A549 (cell line): ENCODE results near the gene PNMA1. TPM values are rescaled to one million over a fixed set of nuclear protein-coding genes. Genes with fewer than 3 reads are reported as not detected.

Source experiments
- ATAC-seq, 2 experiments: fragments of 200-7000 bp in 1 of 2; fragments of >200 bp in 1 of 2; cut with Nextera tagmentation in 1 of 2; cut with Tn5 transposase in 1 of 2; 3 replicates each; pipeline versions ENCODE4 v1.8.0 to v1.9.1; 2018 to 2020; ENCODE audit warnings: mild to moderate bottlenecking in 1 of 2, moderate library complexity in 1 of 2
- CTCF ChIA-PET: fragments of 300-600 bp; sonication (Branson Sonifier 250); formaldehyde crosslinking; extraction: SDS; loops from one replicate; lab custom pipeline; 2021; ENCODE audit warnings: antibody characterized with exemption, inconsistent platforms; lab: Yijun Ruan, JAX
- POLR2A ChIA-PET: fragments of 350-600 bp; formaldehyde crosslinking; extraction: SDS; loops from one replicate; lab custom pipeline; 2021; ENCODE audit warnings: antibody characterized with exemption, inconsistent platforms; lab: Yijun Ruan, JAX
- DNase-seq, 2 experiments: peaks; one replicate each; pipeline versions ENCODE4 v3.0.0 to v3.0.0-alpha.2; 2011 to 2016; ENCODE audit warnings: low read depth in 1 of 2, low spot score in 1 of 2
- FAIRE-seq: peaks from 2 replicates; lab custom pipeline; 2011; peaks lifted over from hg19 to GRCh38; lab: Jason Lieb, UNC
- H3K27ac ChIP-seq, 2 experiments: fragments of >200 bp; sonication (Bioruptor Twin); formaldehyde crosslinking; 3 replicates each; pipeline ENCODE4 v1.5.1; 2016 to 2017
- H3K4me1 ChIP-seq: fragments of >200 bp; sonication (Bioruptor Twin); formaldehyde crosslinking; 3 replicates; pipeline ENCODE4 v1.6.1; 2016
- H3K4me2 ChIP-seq: fragments of >200 bp; sonication (Bioruptor Twin); formaldehyde crosslinking; 3 replicates; pipeline ENCODE4 v1.6.1; 2016
- H3K4me3 ChIP-seq: fragments of >200 bp; sonication (Bioruptor Twin); formaldehyde crosslinking; 3 replicates; pipeline ENCODE4 v1.5.1; 2016
- H3K9me3 ChIP-seq: fragments of >200 bp; sonication (Bioruptor Twin); formaldehyde crosslinking; 3 replicates; pipeline ENCODE4 v1.6.1; 2016
- BHLHE40 ChIP-seq: IDR thresholded peaks from 2 replicates; pipeline ENCODE4 v1.6.1; 2012; ENCODE audit warnings: low read depth, low read length, inconsistent platforms
- CEBPB ChIP-seq, 2 experiments: fragments of >200 bp in 1 of 2; sonication (Bioruptor Twin) in 1 of 2; formaldehyde crosslinking in 1 of 2; IDR thresholded peaks; 2 replicates each; pipeline ENCODE4 v1.6.1; 2012 to 2016
- CHD2 ChIP-seq: fragments of 150-350 bp; IDR thresholded peaks from 2 replicates; pipeline ENCODE4 v1.6.1; 2014; ENCODE audit warnings: low read length; ENCODE audit not compliant: partially characterized antibody
- CHD4 ChIP-seq: fragments of 200-600 bp; sonication (generic); IDR thresholded peaks from 2 replicates; pipeline ENCODE4 v1.6.1; 2016; ENCODE audit warnings: antibody characterized with exemption, mild to moderate bottlenecking, borderline replicate concordance
- EHF ChIP-seq: fragments of 250-450 bp; sonication (Bioruptor Pico); IDR thresholded peaks from 2 replicates; pipeline ENCODE4 v1.5.0; 2020; ENCODE audit warnings: mild to moderate bottlenecking
- EP300 ChIP-seq, 2 experiments: fragments of >200 bp; sonication (Bioruptor Twin); formaldehyde crosslinking; IDR thresholded peaks; 2 replicates in 1 of 2; 3 replicates in 1 of 2; pipeline ENCODE4 v1.6.1; 2016 to 2017
- FOSL2 ChIP-seq, 2 experiments: fragments of 450-650 bp in 1 of 2; fragments of >200 bp in 1 of 2; sonication (Bioruptor Twin) in 1 of 2; formaldehyde crosslinking; IDR thresholded peaks; 2 replicates each; pipeline versions ENCODE4 v1.5.0 to v1.6.1; 2016 to 2020; ENCODE audit warnings: mild to moderate bottlenecking in 1 of 2, moderate library complexity in 1 of 2
- FOXS1 ChIP-seq: fragments of 250-450 bp; sonication (Bioruptor Pico); IDR thresholded peaks from 2 replicates; pipeline ENCODE4 v1.5.0; 2020; ENCODE audit warnings: mild to moderate bottlenecking, moderate library complexity
- MAFK ChIP-seq: fragments of 450-650 bp; IDR thresholded peaks from 2 replicates; pipeline ENCODE4 v1.6.1; 2014; ENCODE audit not compliant: partially characterized antibody
- MAZ ChIP-seq: fragments of 150-350 bp; IDR thresholded peaks from 2 replicates; pipeline ENCODE4 v1.6.1; 2014; ENCODE audit warnings: antibody characterized with exemption, low read depth, low read length, borderline replicate concordance
- MYC ChIP-seq: IDR thresholded peaks from 2 replicates; pipeline ENCODE4 v1.6.1; 2012; ENCODE audit warnings: mild to moderate bottlenecking, inconsistent platforms, low read length, improper control_type of control experiment, borderline replicate concordance
- NR3C1 ChIP-seq: fragments of >200 bp; sonication (Bioruptor Twin); formaldehyde crosslinking; IDR thresholded peaks from 3 replicates; pipeline ENCODE4 v1.6.1; 2017
- POLR2AphosphoS2 ChIP-seq: conservative IDR thresholded peaks from 2 replicates; pipeline ENCODE4 v1.6.1; 2012; ENCODE audit warnings: low read length, improper control_type of control experiment, inconsistent platforms
- RCOR1 ChIP-seq: fragments of 150-350 bp; IDR thresholded peaks from 2 replicates; pipeline ENCODE4 v1.6.1; 2014; ENCODE audit warnings: antibody characterized with exemption, low read length, low read depth
- RFX5 ChIP-seq: fragments of 450-650 bp; IDR thresholded peaks from 2 replicates; pipeline ENCODE4 v1.7.1; 2014; ENCODE audit warnings: antibody characterized with exemption, mild to moderate bottlenecking, moderate library complexity
- SMC3 ChIP-seq: fragments of >200 bp; sonication (Bioruptor Twin); formaldehyde crosslinking; IDR thresholded peaks from 3 replicates; pipeline ENCODE4 v1.6.1; 2018; ENCODE audit warnings: inconsistent platforms
- SREBF2 ChIP-seq: fragments of 450-650 bp; IDR thresholded peaks from 2 replicates; pipeline ENCODE4 v1.6.1; 2014; ENCODE audit warnings: mild to moderate bottlenecking, moderate library complexity
- TFCP2L1 ChIP-seq: fragments of 250-450 bp; sonication (Bioruptor Pico); IDR thresholded peaks from 2 replicates; pipeline ENCODE4 v1.5.0; 2021; ENCODE audit warnings: mild to moderate bottlenecking
- TP53 ChIP-seq: fragments of 250-450 bp; sonication (Bioruptor Pico); IDR thresholded peaks from 2 replicates; pipeline ENCODE4 v1.5.0; 2021; ENCODE audit warnings: mild to moderate bottlenecking, moderate library complexity
- ZSCAN20 ChIP-seq: fragments of 250-450 bp; sonication (Bioruptor Pico); IDR thresholded peaks from 2 replicates; pipeline ENCODE4 v1.8.0; 2022; ENCODE audit warnings: mild to moderate bottlenecking, moderate library complexity
- WGBS: methylation state at CpG from one replicate; pipeline ENCODE4 v1.1.6; 2017; ENCODE audit errors: missing lambda C conversion rate; 5-methylcytosine and 5-hydroxymethylcytosine counted together
- polyA plus RNA-seq, 4 experiments: library from polyadenylated mRNA; depleted of rRNA in 3 of 4; stranded (reverse); fragments of >200 nt; fragmentation: RNase III in 1 of 4; extraction: RNeasy Plus Mini Kit Qiagen cat#74134 plus additional on column Dnase treatment in 1 of 4; gene quantifications; 2 replicates in 3 of 4; 3 replicates in 1 of 4; pipeline ENCODE4 v1.2.3, GENCODE V29; 2011 to 2017
- TF ChIP-seq, protein P1 (sequence below): fragments of 250-450 bp; sonication (Bioruptor Pico); IDR thresholded peaks from 2 replicates; pipeline ENCODE4 v1.5.0; 2020; ENCODE audit warnings: low read depth, mild to moderate bottlenecking, moderate library complexity
- TF ChIP-seq, protein P2 (sequence below): IDR thresholded peaks from 2 replicates; pipeline ENCODE4 v1.6.1; 2012; ENCODE audit warnings: low read depth, borderline replicate concordance
- TF ChIP-seq, protein P3 (sequence below): fragments of >200 bp; sonication (Bioruptor Twin); formaldehyde crosslinking; IDR thresholded peaks from 2 replicates; pipeline ENCODE4 v1.6.1; 2016
- TF ChIP-seq, protein P4 (sequence below): fragments of >200 bp; sonication (Bioruptor Twin); formaldehyde crosslinking; IDR thresholded peaks from 3 replicates; pipeline ENCODE4 v1.5.1; 2016
- TF ChIP-seq, protein P5 (sequence below): IDR thresholded peaks from 2 replicates; pipeline ENCODE4 v1.6.1; 2012

The PNMA1 gene
- polyA plus RNA-seq, 2 of the 4 experiments (the other 2 are of a cell fraction), result 21.2 to 47.3 TPM

DNA sequence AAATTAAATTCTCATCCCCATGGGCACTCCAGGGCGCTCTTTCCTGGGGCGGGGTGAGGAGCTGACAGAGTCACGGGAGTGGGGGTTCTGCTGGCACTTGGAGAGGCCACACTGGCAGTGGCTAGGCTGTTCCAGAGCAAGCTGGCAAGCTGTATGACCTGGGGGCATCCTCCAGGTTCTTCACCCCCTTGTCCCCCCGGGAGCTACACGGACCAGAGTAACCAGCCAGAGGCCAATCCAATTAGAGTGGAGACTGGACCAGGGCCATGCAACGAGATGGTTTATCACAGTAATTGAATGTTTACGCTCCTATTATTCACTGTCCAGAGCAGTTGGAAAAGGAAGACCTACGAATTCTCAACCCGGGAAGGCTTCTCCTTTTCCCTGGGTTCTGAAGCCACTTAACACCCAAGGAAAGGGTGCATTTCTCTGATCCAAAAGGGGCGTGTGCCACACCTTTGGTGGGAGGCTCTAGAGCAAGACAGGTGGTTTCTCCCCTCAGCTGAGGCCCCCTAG, 43.8 kb upstream of the PNMA1 start:
- no peak for FAIRE-seq
- ChIA-PET POLR2A (interaction anchor here (0.6 to 5.4 kb wide), 5 partner anchors 28 to 128 kb away, joined by 3 to 70 read pairs (median 4); partner anchors contain the start of genes PTGR2 and ZNF410), CTCF (interaction anchor here (0.6 to 12.5 kb wide), 28 partner anchors 9 to 252 kb away, joined by 3 to 210 read pairs (median 5); partner anchors contain the start of genes DNAL1 and PTGR2)
- TF ChIP-seq CHD4, result no peak
- DNase-seq, result no peak
- Histone ChIP-seq H3K4me3 (peak overlapping the region; percentile 81), H3K27ac (peak overlapping the region; percentile 88 to 99), H3K9me3 (no peaks in the 10 kb centered on the region), H3K4me1 (peaks cover 82% of the 10 kb centered on the region), H3K4me2 (peak overlapping the region; percentile 99)
- no peak for ATAC-seq
- 67% methylated on average over 10 of the region's 10 CpGs for WGBS

DNA sequence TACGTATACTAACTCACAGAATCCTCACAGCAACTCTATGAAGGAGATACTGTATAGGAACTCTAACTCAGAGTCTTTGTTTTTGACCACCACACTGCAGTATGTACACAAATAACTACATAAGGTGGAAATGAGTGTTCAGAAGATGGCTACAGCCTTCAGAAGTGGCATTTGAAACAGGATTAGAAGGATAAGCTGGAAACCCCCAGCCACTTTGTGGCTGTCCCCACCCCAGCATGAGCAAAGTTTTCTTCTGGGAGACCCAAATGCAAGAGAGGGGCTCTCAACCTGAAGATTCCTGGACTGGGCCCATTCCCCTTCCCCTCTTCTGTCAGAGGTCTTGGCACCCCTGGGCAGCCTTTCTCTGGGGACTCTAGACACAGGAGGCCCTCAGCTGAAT, 43.2 kb upstream of the PNMA1 start:
- POLR2A ChIA-PET, result interaction anchor here (0.6 to 5.4 kb wide), 2 partner anchors 28 to 43 kb away, joined by 4 to 70 read pairs; partner anchors contain the start of gene PNMA1
- no peak for DNase-seq
- Histone ChIP-seq H3K4me1 (peaks cover 82% of the 10 kb centered on the region), H3K9me3 (no peaks in the 10 kb centered on the region), H3K4me3 (no peak overlapping the region), H3K27ac (peak overlapping the region; percentile 88 to 99; a peak in 5 of 6 replicates), H3K4me2 (peak overlapping the region; percentile 99)
- FAIRE-seq, result no peak
- CTCF ChIA-PET, result interaction anchor here (0.7 to 12.5 kb wide), 15 partner anchors 8 to 135 kb away, joined by 3 to 210 read pairs (median 9); partner anchors contain the start of gene PTGR2
- WGBS, result 86% methylated on average over 1 of the region's 1 CpG
- ATAC-seq, result no peak
- no peak for TF ChIP-seq CHD4
- no peak for TF ChIP-seq SREBF2
- no peak for TF ChIP-seq NR3C1
- TF ChIP-seq BHLHE40, result no peak
- TF ChIP-seq EP300 (IDR thresholded peaks at IDR 0.05), result no peak
- TF ChIP-seq MAZ, result no peak
- TF ChIP-seq RFX5, result no peak
- TF ChIP-seq, protein P1, sequence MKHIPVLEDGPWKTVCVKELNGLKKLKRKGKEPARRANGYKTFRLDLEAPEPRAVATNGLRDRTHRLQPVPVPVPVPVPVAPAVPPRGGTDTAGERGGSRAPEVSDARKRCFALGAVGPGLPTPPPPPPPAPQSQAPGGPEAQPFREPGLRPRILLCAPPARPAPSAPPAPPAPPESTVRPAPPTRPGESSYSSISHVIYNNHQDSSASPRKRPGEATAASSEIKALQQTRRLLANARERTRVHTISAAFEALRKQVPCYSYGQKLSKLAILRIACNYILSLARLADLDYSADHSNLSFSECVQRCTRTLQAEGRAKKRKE (CRISPR knock-in tag), result no peak
- TF ChIP-seq, protein P2, sequence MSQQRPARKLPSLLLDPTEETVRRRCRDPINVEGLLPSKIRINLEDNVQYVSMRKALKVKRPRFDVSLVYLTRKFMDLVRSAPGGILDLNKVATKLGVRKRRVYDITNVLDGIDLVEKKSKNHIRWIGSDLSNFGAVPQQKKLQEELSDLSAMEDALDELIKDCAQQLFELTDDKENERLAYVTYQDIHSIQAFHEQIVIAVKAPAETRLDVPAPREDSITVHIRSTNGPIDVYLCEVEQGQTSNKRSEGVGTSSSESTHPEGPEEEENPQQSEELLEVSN, result no peak
- no peak for TF ChIP-seq TP53 (CRISPR knock-in tag)
- TF ChIP-seq, protein P3, sequence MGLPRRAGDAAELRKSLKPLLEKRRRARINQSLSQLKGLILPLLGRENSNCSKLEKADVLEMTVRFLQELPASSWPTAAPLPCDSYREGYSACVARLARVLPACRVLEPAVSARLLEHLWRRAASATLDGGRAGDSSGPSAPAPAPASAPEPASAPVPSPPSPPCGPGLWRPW, result no peak
- TF ChIP-seq, protein P4, sequence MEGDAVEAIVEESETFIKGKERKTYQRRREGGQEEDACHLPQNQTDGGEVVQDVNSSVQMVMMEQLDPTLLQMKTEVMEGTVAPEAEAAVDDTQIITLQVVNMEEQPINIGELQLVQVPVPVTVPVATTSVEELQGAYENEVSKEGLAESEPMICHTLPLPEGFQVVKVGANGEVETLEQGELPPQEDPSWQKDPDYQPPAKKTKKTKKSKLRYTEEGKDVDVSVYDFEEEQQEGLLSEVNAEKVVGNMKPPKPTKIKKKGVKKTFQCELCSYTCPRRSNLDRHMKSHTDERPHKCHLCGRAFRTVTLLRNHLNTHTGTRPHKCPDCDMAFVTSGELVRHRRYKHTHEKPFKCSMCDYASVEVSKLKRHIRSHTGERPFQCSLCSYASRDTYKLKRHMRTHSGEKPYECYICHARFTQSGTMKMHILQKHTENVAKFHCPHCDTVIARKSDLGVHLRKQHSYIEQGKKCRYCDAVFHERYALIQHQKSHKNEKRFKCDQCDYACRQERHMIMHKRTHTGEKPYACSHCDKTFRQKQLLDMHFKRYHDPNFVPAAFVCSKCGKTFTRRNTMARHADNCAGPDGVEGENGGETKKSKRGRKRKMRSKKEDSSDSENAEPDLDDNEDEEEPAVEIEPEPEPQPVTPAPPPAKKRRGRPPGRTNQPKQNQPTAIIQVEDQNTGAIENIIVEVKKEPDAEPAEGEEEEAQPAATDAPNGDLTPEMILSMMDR, result no peak

DNA sequence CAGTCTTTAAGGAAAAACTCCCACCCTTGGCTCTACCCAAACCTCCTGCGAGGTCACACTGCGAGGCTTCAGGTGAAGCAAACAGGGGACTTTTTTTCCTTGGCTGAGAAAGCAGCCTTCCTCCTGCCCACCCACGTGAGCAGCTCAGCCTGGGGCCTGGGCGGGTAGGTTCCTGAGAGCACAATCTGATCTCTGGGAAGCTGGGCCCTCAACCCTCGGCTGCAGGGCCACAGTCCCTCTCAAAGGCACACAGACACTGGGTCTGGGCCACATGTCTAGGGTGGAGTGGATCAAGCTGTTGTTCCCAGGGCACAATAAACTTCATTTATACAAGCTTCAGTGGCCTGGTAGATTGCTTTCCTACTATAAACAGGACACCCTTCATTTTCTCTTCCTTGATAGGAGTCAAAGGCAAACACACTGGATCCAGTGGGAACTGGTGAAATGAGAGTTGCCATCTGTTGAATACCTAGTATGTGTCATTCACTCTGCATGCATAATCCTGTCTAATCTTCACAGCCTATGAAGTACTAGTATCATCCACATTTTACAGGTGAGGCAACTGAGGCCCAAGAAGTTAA, 41.3 kb upstream of the PNMA1 start:
- 74% methylated on average over 5 of the region's 5 CpGs for WGBS
- TF ChIP-seq POLR2AphosphoS2 (no peak), CEBPB (IDR thresholded peaks at IDR 0.05) (no peak), CHD2 (no peak), FOXS1 (CRISPR knock-in tag) (no peak), SMC3 (no peak), MYC (no peak), MAFK (no peak), FOSL2 (IDR thresholded peaks at IDR 0.05) (no peak), FOSL2 (CRISPR knock-in tag; IDR thresholded peaks at IDR 0.05) (no peak), EHF (CRISPR knock-in tag) (no peak), RCOR1 (no peak), ZSCAN20 (CRISPR knock-in tag) (no peak), EP300 (IDR thresholded peaks at IDR 0.05) (no peak), TFCP2L1 (no peak)
- TF ChIP-seq, protein P5, sequence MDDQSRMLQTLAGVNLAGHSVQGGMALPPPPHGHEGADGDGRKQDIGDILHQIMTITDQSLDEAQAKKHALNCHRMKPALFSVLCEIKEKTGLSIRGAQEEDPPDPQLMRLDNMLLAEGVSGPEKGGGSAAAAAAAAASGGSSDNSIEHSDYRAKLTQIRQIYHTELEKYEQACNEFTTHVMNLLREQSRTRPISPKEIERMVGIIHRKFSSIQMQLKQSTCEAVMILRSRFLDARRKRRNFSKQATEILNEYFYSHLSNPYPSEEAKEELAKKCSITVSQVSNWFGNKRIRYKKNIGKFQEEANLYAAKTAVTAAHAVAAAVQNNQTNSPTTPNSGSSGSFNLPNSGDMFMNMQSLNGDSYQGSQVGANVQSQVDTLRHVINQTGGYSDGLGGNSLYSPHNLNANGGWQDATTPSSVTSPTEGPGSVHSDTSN, result no peak
- TF ChIP-seq, protein P4, result no peak

More for the DNA sequence above, 41.3 kb upstream of the PNMA1 start:
- Histone ChIP-seq H3K4me1 (peaks cover 82% of the 10 kb centered on the region), H3K9me3 (no peaks in the 10 kb centered on the region), H3K4me2 (peak overlapping the region; percentile 99), H3K4me3 (no peak overlapping the region), H3K27ac (peak overlapping the region; percentile 65 to 99)
- POLR2A ChIA-PET, result interaction anchor here (0.8 kb wide), 1 partner anchor 40 kb away, joined by 3 read pairs; no protein-coding TSS in a partner anchor
- ATAC-seq (no peak), DNase-seq (no peak), FAIRE-seq (no peak)
- CTCF ChIA-PET, result interaction anchor here (1.1 to 12.5 kb wide), 3 partner anchors 11 to 27 kb away, joined by 3 to 210 read pairs (median 117); no protein-coding TSS in a partner anchor
